DOHH2 (cell line): ENCODE results near the gene GSK3B.

ENCODE experiments used
- H3F3A ChIP-seq: fragments of 200-600 bp; sonication (generic), shearing (Covaris generic); 2 replicates; pipeline ENCODE4 v1.6.0; 2016; ENCODE audit warnings: antibody characterized with exemption, mild to moderate bottlenecking; ENCODE audit not compliant: control insufficient read depth, insufficient read depth
- H3K27ac ChIP-seq: fragments of 200-600 bp; sonication (generic); 2 replicates; pipeline ENCODE4 v1.5.1; 2014; ENCODE audit warnings: low read depth, mild to moderate bottlenecking, low read length, moderate library complexity
- H3K27me3 ChIP-seq: fragments of 200-600 bp; sonication (generic); 2 replicates; pipeline ENCODE4 v1.6.1; 2014; ENCODE audit warnings: mild to moderate bottlenecking, low read length, mixed read lengths; ENCODE audit not compliant: control insufficient read depth
- H3K36me3 ChIP-seq: fragments of 200-600 bp; sonication (generic); 2 replicates; pipeline ENCODE4 v1.6.1; 2014; ENCODE audit warnings: mild to moderate bottlenecking, low read length, moderate library complexity, mixed read lengths; ENCODE audit not compliant: control insufficient read depth
- H3K4me1 ChIP-seq: fragments of 200-600 bp; sonication (generic); 2 replicates; pipeline ENCODE4 v1.6.1; 2014; ENCODE audit warnings: mild to moderate bottlenecking, low read length, mixed read lengths; ENCODE audit not compliant: control insufficient read depth
- H3K4me2 ChIP-seq: fragments of 200-600 bp; sonication (generic); 2 replicates; pipeline ENCODE4 v1.6.0; 2014; ENCODE audit warnings: mild to moderate bottlenecking, low read length, moderate library complexity
- H3K4me3 ChIP-seq: fragments of 200-600 bp; sonication (generic); 2 replicates; pipeline ENCODE4 v1.5.1; 2014; ENCODE audit warnings: mild to moderate bottlenecking, low read length, mixed read lengths
- H3K79me2 ChIP-seq: fragments of 200-600 bp; sonication (generic); 2 replicates; pipeline ENCODE4 v1.6.1; 2014; ENCODE audit warnings: mild to moderate bottlenecking, low read length, mixed read lengths; ENCODE audit not compliant: control insufficient read depth
- H3K9me2 ChIP-seq: fragments of 200-600 bp; sonication (generic); replicated peaks from 2 replicates; pipeline ENCODE4 v1.6.1; 2014; ENCODE audit warnings: mild to moderate bottlenecking, low read length, mixed read lengths; ENCODE audit not compliant: control insufficient read depth
- H3K9me3 ChIP-seq: fragments of 200-600 bp; sonication (generic); 2 replicates; pipeline ENCODE4 v1.6.1; 2014; ENCODE audit warnings: antibody characterized with exemption, low read length, mixed read lengths; ENCODE audit not compliant: control insufficient read depth, insufficient read depth
- H4K20me1 ChIP-seq: fragments of 200-600 bp; sonication (generic); 2 replicates; pipeline ENCODE4 v1.6.0; 2014; ENCODE audit warnings: low read depth, mild to moderate bottlenecking, antibody characterized with exemption, low read length, moderate library complexity; ENCODE audit not compliant: control insufficient read depth, insufficient read depth
- EZH2phosphoT487 ChIP-seq: fragments of 200-600 bp; sonication (generic); IDR thresholded peaks from 2 replicates; pipeline ENCODE4 v1.6.1; 2017; ENCODE audit warnings: borderline replicate concordance, mild to moderate bottlenecking, antibody characterized with exemption, low read length, moderate library complexity, mixed read lengths
- TF ChIP-seq, protein P1 (sequence below): fragments of 200-600 bp; sonication (generic); IDR thresholded peaks from one replicate; pipeline ENCODE4 v1.5.1; 2014; ENCODE audit warnings: antibody characterized with exemption, mild to moderate bottlenecking, low read depth, low read length; ENCODE audit not compliant: poor library complexity, severe bottlenecking

GSK3B gene

DNA sequence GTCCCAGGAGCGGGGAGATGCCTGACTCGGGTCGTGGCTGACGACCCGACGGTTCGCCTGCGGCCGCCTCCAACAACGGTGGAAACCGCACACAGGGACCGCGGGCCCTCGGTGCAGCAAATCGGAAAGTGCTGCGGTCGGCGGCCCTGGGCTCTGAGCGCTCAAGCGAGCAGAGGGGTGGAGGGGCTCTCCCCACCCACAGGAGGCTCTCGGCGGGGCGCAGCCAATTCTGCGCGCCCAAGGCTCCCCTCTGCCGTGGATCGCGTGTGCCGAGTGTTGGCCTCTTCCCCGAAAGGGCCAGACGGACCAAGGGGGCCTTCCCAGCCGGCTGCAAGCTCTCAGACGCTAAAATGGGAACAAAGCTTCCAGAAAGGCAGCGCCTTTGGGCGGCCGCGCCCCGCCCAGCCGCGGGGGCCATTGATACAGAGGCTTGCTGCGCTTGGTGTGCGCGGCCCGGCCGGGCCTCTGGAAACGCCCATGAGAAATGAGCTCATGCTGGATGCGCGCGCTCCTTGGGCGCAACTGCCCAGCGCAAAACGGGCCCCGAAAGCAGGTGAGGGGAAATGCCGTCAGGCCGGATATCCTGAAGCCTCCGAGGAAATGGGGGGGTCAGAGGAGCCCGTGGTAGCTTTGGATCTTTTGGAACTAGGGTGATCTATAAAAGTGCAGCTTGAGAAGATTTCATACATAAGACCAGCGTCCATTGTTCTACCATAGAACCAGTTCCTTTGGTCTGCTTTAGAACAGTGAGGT is 1.2 kb upstream of the GSK3B start:
- H4K20me1 ChIP-seq, result peaks cover 26% of the 10 kb centered on the region
- peak overlapping the region; percentile 95 for H3K27ac ChIP-seq
- peaks cover 8% of the 10 kb centered on the region for H3F3A ChIP-seq
- H3K27me3 ChIP-seq, result no peaks in the 10 kb centered on the region
- peaks cover 62% of the 10 kb centered on the region for H3K36me3 ChIP-seq
- peaks cover 30% of the 10 kb centered on the region for H3K4me1 ChIP-seq
- H3K79me2 ChIP-seq, result peaks cover 77% of the 10 kb centered on the region
- no peaks in the 10 kb centered on the region for H3K9me2 ChIP-seq
- H3K4me3 ChIP-seq, result peak overlapping the region; percentile 97
- TF ChIP-seq, protein P1, sequence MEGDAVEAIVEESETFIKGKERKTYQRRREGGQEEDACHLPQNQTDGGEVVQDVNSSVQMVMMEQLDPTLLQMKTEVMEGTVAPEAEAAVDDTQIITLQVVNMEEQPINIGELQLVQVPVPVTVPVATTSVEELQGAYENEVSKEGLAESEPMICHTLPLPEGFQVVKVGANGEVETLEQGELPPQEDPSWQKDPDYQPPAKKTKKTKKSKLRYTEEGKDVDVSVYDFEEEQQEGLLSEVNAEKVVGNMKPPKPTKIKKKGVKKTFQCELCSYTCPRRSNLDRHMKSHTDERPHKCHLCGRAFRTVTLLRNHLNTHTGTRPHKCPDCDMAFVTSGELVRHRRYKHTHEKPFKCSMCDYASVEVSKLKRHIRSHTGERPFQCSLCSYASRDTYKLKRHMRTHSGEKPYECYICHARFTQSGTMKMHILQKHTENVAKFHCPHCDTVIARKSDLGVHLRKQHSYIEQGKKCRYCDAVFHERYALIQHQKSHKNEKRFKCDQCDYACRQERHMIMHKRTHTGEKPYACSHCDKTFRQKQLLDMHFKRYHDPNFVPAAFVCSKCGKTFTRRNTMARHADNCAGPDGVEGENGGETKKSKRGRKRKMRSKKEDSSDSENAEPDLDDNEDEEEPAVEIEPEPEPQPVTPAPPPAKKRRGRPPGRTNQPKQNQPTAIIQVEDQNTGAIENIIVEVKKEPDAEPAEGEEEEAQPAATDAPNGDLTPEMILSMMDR, result no peak
- no peak for TF ChIP-seq EZH2phosphoT487
- H3K4me2 ChIP-seq, result peak overlapping the region; percentile 89
- H3K9me3 ChIP-seq, result no peaks in the 10 kb centered on the region

DNA sequence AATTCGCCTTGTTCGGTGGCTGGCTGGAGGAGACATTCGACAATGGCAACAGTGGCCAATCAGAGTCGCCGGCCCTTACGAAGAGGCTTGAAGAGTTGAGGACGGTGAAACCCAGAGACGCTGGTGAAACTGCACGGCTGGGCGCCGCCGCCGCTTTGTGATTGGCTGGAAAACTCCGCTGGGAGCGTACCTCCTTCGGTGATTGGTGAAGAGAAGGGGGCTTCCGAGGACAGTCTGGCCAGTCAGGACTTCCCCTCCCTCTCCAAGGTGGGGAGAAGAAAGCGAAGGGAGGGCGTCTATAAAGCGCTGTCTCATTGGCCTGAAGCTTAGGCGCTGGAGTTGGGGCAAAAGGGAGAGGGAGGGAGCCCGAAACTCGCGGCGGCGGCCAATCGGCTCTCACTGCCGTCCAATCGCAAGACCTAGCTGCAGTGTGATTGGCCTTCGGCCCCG is 554 bp upstream of the GSK3B start:
- Histone ChIP-seq H3K4me2 (peak overlapping the region; percentile 89), H3K4me1 (peaks cover 30% of the 10 kb centered on the region), H3F3A (peaks cover 8% of the 10 kb centered on the region), H3K27ac (peak overlapping the region; percentile 95), H3K4me3 (peak overlapping the region; percentile 97), H3K79me2 (peaks cover 78% of the 10 kb centered on the region), H3K9me2 (no peaks in the 10 kb centered on the region), H3K9me3 (no peaks in the 10 kb centered on the region), H3K36me3 (peaks cover 59% of the 10 kb centered on the region), H3K27me3 (no peaks in the 10 kb centered on the region), H4K20me1 (peaks cover 26% of the 10 kb centered on the region)
- TF ChIP-seq EZH2phosphoT487, result no peak
- TF ChIP-seq, protein P1, result no peak

DNA sequence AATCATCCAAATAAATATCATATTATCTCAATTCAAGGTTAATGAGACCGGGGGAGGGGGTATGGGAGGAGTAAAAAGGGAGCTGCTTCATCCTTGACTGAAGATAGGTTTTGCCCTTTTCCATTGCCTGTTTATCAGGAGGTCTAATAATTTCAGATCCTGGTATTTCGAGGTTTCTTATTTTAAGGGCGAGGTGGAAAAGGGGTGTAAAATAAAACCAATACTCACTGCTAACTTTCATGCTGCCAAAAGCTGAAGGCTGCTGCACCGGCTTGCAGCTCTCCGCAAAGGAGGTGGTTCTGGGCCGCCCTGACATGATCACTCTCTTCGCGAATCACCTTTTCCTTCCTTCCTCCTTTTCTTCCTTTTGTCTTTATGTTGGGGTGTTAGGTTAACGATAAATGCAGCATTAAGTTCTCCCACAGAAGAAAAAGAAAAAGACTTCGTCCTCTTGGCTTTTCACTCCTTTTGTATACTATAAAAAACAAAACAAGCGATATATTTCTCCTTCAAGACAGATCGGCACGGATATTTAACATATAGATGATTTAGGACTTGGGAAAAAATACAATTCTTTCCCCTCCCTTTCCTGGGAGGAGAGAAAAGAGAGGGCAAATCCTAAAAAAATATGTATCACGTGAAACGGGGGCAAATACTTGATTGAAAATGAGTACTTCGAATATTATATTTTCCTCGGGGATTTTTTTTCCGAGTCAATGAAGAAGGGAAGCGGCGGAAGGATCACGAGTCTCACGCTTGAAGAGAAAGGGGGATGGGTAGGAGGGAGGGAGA is 932 bp downstream of the GSK3B start:
- H3K36me3 ChIP-seq, result peaks cover 47% of the 10 kb centered on the region
- peaks cover 33% of the 10 kb centered on the region for H4K20me1 ChIP-seq
- H3K9me2 ChIP-seq, result no peaks in the 10 kb centered on the region
- H3K27ac ChIP-seq, result peak overlapping the region; percentile 95
- H3K79me2 ChIP-seq, result peaks cover 80% of the 10 kb centered on the region
- TF ChIP-seq, protein P1, result no peak
- TF ChIP-seq EZH2phosphoT487, result no peak
- H3K27me3 ChIP-seq, result no peaks in the 10 kb centered on the region
- H3K9me3 ChIP-seq, result no peaks in the 10 kb centered on the region
- H3K4me1 ChIP-seq, result peaks cover 31% of the 10 kb centered on the region
- peak overlapping the region; percentile 97 for H3K4me3 ChIP-seq
- peaks cover 8% of the 10 kb centered on the region for H3F3A ChIP-seq
- H3K4me2 ChIP-seq, result peak overlapping the region; percentile 81
